ENCODE data around the gene ATAD3A.
"Not testable (repeated sequence)": the region's sequence is repeated elsewhere in the genome, so short reads cannot be mapped to it uniquely, and the experiment has no call there.

DNA sequence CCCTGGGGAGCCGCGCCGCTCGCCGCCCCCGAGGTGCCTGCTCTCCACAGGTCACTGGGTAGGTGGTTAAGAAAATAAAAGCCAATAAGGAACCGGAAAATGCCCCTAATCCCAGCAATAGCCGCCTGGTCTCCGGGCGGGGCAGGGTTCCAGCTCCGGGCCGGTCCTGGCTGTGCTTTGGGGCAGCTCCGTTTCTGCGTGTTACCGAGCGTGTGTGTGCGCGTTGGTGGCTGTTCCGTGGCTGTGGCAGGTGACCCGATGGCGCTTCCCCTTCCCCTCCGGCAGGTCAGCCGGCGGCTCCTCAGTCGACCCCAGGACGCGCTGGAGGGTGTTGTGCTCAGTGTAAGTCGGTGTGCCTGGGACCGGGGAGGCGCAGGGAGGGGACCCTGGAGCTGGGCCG, 11.3 kb downstream of the ATAD3A start:
- TF ChIP-seq, protein P1, sequence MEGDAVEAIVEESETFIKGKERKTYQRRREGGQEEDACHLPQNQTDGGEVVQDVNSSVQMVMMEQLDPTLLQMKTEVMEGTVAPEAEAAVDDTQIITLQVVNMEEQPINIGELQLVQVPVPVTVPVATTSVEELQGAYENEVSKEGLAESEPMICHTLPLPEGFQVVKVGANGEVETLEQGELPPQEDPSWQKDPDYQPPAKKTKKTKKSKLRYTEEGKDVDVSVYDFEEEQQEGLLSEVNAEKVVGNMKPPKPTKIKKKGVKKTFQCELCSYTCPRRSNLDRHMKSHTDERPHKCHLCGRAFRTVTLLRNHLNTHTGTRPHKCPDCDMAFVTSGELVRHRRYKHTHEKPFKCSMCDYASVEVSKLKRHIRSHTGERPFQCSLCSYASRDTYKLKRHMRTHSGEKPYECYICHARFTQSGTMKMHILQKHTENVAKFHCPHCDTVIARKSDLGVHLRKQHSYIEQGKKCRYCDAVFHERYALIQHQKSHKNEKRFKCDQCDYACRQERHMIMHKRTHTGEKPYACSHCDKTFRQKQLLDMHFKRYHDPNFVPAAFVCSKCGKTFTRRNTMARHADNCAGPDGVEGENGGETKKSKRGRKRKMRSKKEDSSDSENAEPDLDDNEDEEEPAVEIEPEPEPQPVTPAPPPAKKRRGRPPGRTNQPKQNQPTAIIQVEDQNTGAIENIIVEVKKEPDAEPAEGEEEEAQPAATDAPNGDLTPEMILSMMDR (IDR thresholded peaks at IDR 0.05; ENCODE audit: low read depth, low read length), result not testable (repeated sequence)
- TF ChIP-seq EZH2phosphoT487 (IDR thresholded peaks at IDR 0.05; ENCODE audit: low read depth), result not testable (repeated sequence)
